Measurements from ENCODE around the gene RTKN.
"Not testable (repeated sequence)": the region's sequence is repeated elsewhere in the genome, so short reads cannot be mapped to it uniquely, and the experiment has no call there.

DNA sequence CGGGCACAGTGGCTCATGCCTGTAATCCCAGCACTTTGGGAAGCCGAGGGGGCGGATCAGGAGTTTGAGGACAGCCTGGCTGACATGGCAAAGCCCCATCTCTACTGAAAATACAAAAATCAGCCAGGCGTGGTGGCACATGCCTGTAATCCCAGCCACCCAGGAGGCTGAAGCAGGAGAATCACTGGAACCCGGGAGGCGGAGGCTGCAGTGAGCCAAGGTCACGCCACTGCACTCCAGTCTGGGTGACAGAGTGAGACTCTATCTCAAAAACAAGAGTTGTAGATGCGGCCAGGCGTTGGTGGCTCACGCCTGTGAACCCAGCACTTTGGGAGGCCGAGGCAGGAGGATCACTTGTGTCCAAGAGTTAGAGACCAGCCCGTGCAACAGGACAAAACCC, 29.0 kb upstream of the RTKN start:
- TF ChIP-seq ZNF777 (CRISPR knock-in tag; IDR thresholded peaks at IDR 0.05); JUND (CRISPR knock-in tag; IDR thresholded peaks at IDR 0.05); TOE1 (CRISPR knock-in tag; IDR thresholded peaks at IDR 0.05); ZMYM2 (CRISPR knock-in tag; IDR thresholded peaks at IDR 0.05); HOXA3 (CRISPR knock-in tag; IDR thresholded peaks at IDR 0.05); RNF2 (conservative IDR thresholded peaks at IDR 0.05; ENCODE audit: low read depth); ZNF263 (CRISPR knock-in tag; IDR thresholded peaks at IDR 0.05); HNRNPH1 (optimal IDR thresholded peaks at IDR 0.05; ENCODE audit: low read depth, low read length); ELF1 (CRISPR knock-in tag; IDR thresholded peaks at IDR 0.05): not testable (repeated sequence)
- TF ChIP-seq, protein P1, sequence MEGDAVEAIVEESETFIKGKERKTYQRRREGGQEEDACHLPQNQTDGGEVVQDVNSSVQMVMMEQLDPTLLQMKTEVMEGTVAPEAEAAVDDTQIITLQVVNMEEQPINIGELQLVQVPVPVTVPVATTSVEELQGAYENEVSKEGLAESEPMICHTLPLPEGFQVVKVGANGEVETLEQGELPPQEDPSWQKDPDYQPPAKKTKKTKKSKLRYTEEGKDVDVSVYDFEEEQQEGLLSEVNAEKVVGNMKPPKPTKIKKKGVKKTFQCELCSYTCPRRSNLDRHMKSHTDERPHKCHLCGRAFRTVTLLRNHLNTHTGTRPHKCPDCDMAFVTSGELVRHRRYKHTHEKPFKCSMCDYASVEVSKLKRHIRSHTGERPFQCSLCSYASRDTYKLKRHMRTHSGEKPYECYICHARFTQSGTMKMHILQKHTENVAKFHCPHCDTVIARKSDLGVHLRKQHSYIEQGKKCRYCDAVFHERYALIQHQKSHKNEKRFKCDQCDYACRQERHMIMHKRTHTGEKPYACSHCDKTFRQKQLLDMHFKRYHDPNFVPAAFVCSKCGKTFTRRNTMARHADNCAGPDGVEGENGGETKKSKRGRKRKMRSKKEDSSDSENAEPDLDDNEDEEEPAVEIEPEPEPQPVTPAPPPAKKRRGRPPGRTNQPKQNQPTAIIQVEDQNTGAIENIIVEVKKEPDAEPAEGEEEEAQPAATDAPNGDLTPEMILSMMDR (CRISPR knock-in tag; IDR thresholded peaks at IDR 0.05) = not testable (repeated sequence)
- TF ChIP-seq, protein P2, sequence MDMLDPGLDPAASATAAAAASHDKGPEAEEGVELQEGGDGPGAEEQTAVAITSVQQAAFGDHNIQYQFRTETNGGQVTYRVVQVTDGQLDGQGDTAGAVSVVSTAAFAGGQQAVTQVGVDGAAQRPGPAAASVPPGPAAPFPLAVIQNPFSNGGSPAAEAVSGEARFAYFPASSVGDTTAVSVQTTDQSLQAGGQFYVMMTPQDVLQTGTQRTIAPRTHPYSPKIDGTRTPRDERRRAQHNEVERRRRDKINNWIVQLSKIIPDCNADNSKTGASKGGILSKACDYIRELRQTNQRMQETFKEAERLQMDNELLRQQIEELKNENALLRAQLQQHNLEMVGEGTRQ (IDR thresholded peaks at IDR 0.05; ENCODE audit: low read depth, low read length) = not testable (repeated sequence)
- TF ChIP-seq, protein P2 (CRISPR knock-in tag; IDR thresholded peaks at IDR 0.05; ENCODE audit: borderline replicate concordance) = not testable (repeated sequence)
